LNCaP clone FGC (cell line): ENCODE data around the gene PPIA.

ENCODE experiments used
- DNase-seq: peaks from one replicate; pipeline ENCODE4 v3.0.0-alpha.2; 2011; ENCODE audit warnings: low read depth
- H3K4me3 ChIP-seq: 2 replicates; pipeline ENCODE4 v1.5.1; 2011; ENCODE audit warnings: mild to moderate bottlenecking, low read depth, low read length, control low read depth
- TF ChIP-seq, protein P1 (sequence below): IDR thresholded peaks from 2 replicates; pipeline ENCODE4 v1.5.1; 2012; ENCODE audit warnings: mild to moderate bottlenecking; ENCODE audit not compliant: control insufficient read depth, insufficient read depth; ENCODE audit errors: extremely low read depth

PPIA gene

DNA sequence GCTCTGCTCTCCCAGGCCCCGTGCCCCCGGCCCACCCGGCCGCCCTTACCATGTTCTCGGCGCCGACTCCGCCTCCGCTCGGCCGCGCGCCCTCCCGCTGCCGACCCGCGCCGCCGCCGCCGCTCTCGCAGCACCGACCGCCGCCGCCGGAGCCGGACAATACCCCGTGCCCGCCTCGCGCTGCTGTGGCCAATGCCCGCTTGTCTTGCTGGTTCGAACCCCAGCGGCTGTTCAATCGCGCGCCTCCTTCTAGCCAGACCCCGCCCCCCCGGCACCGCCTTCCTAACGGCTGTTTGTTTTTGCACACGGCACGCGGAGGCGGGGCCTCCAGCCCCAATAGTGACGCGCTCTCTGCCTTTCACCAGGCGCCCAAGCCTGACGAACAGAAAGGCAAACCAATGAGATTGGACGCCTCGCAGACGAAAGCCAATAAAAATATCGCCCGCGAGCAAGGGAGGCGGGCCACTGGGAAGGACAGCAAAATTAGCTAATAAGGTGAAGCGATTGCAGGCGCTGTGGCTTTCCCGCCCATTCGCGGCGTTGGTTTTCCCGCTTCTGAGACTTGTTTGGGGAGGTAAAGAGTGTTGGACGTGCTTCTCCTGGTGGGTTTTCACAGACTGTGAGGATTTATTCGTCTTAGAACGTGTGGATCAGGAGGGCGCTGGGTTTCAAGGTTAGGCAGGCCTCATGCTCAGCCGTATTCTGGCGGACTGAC is 51.6 kb downstream of the PPIA start, which contains the start of gene H2AZ2:
TSS of gene H2AZ2 (minus strand) at position 168 of the 715 bp plus-strand sequence. CDS start at position 52, 116 bp downstream.
- H3K4me3 ChIP-seq, result peak within 1 kb of the TSS; percentile 79
- TF ChIP-seq, protein P1, sequence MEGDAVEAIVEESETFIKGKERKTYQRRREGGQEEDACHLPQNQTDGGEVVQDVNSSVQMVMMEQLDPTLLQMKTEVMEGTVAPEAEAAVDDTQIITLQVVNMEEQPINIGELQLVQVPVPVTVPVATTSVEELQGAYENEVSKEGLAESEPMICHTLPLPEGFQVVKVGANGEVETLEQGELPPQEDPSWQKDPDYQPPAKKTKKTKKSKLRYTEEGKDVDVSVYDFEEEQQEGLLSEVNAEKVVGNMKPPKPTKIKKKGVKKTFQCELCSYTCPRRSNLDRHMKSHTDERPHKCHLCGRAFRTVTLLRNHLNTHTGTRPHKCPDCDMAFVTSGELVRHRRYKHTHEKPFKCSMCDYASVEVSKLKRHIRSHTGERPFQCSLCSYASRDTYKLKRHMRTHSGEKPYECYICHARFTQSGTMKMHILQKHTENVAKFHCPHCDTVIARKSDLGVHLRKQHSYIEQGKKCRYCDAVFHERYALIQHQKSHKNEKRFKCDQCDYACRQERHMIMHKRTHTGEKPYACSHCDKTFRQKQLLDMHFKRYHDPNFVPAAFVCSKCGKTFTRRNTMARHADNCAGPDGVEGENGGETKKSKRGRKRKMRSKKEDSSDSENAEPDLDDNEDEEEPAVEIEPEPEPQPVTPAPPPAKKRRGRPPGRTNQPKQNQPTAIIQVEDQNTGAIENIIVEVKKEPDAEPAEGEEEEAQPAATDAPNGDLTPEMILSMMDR, result no peak
- peak; percentile 99 for DNase-seq

GRCh38 chr7:44849259-44849884 is 52.9 kb downstream of the PPIA start:
- DNase-seq, result no peak
- H3K4me3 ChIP-seq, result peak overlapping the region; percentile 75
- TF ChIP-seq, protein P1, result no peak

DNA sequence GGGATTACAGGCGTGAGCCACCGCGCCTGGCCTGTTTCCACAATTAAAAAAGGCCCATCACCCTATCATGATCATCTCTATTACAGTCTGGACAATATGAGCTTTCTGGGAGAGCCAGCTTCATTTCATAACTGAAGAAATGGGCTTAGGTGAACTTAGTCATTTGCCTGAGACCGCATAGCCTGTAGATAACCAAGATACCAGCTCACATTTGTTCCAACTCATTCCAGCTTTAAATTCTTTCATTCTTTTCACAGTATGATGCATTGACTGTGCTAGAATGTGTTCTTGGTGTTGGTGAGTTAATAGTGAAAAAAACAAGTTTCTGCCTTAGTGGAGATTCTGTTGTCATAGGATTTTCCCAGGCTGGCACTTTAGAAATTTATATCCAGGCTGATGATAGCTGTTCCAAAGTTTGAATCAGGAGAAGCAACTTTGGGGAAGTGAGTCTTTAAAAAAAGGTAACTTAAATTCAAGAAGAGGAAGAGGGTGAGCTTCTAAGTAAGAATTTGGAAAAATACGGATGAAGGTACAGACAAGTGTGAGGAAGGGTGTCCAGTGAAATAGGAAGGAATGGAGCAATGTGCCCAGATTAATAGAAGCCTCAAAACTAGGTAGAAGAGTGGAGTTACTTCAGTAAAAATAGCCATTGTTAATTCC is 53.5 kb downstream of the PPIA start:
- no peak overlapping the region for H3K4me3 ChIP-seq
- DNase-seq, result no peak
- TF ChIP-seq, protein P1, result no peak

DNA sequence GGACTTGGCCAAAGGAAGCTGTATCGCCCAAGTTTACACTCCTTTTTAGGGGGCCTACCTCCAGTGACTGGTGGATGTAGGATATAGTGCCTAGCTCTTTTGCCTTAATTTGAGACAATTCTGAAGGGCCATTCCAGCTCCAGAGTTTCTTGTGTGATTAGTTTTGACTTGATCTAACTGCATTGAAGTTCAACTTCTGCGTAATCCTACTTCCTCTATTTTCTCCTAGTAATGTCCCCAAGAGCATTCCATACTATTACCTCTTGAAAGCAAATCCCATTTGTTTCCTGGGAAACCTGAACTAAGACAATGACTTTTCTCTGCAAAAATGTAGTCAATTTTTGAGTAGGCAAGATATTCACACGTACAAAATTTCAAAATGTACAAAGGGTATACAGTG is 56.1 kb downstream of the PPIA start:
- no peak overlapping the region for H3K4me3 ChIP-seq
- TF ChIP-seq, protein P1, result no peak
- DNase-seq, result no peak
